Measurements from ENCODE around the gene RTKN.
"Not testable (repeated sequence)": the region's sequence is repeated elsewhere in the genome, so short reads cannot be mapped to it uniquely, and the experiment has no call there.

The RTKN gene

DNA sequence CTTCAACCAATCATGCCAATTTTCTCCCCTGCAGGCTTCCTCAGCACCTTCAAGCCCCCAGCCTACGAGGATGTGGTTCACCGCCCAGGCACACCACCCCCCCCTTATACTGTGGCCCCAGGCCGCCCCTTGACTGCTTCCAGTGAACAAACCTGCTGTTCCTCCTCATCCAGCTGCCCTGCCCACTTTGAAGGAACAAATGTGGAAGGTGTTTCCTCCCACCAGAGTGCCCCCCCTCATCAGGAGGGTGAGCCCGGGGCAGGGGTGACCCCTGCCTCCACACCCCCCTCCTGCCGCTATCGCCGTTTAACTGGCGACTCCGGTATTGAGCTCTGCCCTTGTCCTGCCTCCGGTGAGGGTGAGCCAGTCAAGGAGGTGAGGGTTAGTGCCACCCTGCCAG is 18.4 kb upstream of the RTKN start:
- not testable (repeated sequence) for DNase-seq

DNA sequence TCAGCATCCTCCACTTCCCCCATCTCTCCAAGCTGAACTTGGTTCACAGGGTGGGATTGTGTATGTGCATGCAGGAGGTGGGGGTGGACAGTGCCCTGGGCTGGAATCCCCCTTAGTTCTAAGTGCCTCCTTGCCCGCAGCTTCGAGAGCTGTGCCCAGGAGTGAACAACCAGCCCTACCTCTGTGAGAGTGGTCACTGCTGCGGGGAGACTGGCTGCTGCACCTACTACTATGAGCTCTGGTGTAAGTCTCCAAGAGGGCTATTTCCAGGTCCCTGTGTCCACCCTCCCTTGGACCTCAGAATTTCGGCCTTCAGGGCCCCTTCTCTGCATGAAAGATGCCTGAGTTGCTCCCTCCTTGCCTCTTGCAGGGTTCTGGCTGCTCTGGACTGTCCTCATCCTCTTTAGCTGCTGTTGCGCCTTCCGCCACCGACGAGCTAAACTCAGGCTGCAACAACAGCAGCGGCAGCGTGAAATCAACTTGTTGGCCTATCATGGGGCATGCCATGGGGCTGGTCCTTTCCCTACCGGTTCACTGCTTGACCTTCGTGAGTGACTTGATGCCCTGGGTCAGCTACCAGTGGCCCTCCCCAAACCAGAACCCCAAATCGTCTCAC is 17.9 kb upstream of the RTKN start:
- DNase-seq, result not testable (repeated sequence)

DNA sequence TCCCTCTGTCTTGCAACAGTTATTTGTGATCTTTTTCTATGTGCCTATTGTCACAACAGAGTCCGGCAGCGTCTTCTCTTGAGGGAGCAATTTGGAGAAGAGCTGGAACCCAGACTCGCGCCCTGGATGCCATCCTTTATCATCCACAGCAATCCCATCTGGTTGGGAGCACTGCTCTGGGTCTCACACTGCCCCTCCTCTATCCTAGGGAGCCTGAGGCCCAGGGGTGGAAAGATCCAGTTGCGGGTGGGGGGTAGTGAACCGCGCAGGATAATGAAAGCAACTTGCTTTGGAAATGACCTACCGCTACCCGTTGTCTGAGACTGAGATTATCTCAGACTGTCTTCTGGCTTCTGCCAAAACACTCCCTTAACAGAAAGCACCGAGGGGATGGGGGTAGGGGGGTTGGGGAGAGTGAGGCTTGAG is 17.2 kb upstream of the RTKN start:
- DNase-seq, result no peak

DNA sequence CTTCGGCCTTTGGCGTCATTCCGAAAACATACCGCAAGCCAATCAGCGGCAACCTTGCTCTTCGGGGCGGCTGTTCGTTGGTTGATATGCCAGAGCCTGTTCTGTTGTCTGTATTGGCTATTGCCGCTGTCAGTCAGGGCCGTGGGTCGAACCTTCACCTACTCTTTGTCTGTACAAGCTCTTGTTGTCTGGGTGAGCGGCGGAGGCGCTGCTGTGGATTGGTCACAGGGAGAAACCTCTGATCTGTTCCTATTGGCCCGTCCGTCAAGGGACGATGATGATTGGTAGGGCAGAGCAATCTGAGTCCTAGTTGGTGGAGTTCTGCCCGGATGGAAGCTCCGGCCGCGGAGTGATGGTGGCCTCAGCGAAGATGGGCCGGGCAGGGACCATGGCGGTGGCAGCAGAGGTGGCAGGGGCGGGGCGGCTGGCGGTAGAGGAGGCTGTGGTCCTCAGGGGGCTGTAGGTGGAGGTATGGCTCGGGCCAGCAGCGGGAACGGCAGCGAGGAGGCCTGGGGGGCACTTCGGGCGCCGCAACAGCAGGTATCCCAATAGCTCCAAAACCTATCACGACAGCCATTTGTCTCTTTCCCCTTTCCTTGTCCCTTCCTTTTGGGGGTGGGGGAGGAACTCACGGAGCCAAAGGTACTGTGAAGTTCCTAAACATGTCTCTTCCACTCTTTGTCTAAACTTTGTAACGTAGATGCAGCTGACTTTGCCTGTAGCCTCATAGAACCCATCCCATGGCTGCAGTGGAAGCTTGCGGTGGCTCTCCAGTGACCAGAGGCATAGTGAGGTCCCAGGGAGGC is 16.6 kb upstream of the RTKN start, which contains the start of gene WBP1:
WBP1 (plus strand) TSS at position 307 of the 806 bp plus-strand sequence; CDS start at position 472, 165 bp downstream.
- DNase-seq, result peak; percentile 99

DNA sequence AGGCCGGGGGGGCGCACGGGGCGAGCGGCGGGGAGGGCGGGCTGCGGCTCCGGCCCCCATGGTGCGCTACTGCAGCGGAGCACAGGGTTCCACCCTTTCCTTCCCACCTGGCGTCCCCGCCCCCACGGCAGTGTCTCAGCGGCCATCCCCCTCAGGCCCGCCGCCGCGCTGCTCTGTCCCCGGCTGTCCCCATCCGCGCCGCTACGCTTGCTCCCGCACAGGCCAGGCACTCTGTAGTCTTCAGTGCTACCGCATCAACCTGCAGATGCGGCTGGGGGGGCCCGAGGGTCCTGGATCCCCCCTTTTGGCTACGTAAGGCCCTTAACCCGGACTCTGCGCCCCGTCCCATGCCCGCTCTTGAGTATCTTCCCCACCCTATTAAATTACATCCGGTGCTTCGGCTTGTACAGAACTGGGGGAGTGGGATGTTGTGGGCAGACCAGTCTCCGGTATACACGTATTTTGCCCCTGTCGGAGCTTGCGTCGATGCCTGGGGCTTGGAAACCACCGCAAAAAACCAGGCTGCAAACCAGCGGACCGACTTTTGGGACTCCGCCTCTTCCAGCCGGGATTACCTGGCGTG is 15.9 kb upstream of the RTKN start:
- peak; percentile 72 for DNase-seq

DNA sequence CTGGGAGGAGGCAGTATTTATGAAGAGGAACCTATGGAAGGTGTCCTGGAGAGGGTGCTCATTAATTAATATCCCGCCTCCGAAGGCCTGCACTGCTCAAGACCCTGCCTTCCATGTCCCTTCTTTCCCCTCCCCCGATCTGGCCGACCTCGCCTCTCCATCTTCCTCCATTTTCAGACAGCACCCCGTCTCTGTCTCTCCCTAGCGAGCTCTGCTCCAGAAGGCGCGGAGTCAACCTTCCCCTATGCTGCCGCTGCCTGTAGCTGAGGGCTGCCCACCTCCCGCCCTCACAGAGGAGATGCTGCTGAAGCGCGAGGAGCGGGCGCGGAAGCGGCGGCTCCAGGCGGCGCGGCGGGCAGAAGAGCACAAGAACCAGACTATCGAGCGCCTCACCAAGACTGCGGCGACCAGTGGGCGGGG is 15.4 kb upstream of the RTKN start:
- no peak for DNase-seq

DNA sequence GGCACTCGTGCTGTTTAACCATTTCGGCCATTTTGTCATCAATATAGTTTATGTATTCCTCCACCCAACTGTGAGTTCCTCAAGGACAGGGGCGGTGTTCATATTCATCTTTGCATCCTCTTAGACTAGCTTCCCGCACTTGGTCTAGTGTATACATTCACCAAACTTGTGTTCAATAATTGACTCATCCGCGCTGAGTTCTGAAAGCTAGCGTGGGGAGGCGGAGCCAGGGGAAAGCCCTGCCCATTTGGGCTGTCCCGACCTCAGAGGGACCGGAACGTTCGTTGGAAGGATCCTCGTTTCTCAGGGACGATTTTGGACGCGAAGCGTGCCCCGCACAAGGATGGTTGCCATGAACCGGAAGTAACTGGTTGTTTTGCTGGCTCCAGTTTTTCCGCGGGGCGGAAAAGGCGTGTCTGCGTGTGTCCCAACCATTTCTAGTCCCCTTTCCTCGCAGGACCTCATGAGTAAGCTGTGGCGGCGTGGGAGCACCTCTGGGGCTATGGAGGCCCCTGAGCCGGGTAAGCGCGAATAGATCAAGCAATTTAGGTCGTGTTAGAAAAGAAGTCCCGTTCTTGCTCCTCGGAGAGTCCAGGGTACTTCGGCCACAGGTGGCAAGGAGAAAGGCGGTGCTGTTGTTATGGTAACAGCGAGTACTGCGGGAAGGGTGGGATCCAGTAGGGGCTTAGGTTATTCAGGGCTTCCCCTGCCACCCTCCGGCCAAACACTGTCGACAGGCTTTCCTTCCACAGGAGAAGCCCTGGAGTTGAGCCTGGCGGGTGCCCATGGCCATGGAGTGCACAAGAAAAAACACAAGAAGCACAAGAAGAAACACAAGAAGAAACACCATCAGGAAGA is 13.1 kb upstream of the RTKN start, which contains the start of gene INO80B:
INO80B (plus strand) TSS at position 434 of the 858 bp plus-strand sequence; CDS start at position 464, 30 bp downstream.
- DNase-seq, result peak; percentile 95

DNA sequence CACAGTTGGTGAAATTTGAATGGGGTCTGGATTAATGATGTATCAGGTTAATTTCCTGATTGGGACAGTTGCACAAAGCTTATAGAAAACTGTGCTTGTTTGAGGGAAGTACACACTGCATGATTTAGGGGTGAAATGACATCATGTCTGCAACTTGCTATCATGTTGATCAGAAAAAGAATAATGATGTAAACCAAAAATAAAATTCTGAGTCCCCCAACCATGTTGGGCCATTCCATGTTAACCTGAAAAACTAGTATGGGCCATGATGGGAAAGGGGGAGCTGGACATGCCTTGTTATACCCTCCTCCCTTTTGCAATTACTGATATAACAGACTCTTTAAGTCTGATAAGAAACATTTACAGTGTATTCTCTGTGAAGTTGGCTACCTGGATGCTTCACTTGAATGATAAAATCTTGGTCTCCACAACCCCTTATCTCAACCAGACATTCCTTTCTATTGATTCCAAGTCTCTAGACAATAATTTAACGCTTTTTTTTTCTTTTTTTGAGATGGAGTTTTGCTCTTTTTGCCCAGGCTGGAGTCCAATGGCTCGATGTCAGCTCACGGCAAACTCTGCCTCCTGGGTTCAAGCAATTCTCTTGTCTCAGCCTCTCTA is 8.9 kb upstream of the RTKN start:
- DNase-seq, result no peak

DNA sequence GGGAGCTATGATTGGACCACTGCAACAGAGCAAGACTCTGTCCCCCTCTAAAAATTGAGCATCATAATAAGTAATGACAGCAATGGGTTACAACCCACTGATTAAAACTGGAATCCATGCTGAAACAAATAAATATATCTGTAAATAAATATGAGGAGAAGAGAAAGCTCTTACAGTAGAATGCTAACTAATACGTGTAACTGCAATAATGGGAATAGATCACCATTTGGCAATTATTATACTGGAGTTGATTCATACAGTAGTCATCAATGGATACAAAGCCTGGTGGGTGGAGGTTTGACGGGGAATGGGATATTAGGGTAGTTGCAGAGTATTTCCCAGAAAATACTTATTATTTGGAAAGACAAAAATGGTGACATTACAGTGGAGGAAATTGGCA is 7.0 kb upstream of the RTKN start:
- no peak for DNase-seq

DNA sequence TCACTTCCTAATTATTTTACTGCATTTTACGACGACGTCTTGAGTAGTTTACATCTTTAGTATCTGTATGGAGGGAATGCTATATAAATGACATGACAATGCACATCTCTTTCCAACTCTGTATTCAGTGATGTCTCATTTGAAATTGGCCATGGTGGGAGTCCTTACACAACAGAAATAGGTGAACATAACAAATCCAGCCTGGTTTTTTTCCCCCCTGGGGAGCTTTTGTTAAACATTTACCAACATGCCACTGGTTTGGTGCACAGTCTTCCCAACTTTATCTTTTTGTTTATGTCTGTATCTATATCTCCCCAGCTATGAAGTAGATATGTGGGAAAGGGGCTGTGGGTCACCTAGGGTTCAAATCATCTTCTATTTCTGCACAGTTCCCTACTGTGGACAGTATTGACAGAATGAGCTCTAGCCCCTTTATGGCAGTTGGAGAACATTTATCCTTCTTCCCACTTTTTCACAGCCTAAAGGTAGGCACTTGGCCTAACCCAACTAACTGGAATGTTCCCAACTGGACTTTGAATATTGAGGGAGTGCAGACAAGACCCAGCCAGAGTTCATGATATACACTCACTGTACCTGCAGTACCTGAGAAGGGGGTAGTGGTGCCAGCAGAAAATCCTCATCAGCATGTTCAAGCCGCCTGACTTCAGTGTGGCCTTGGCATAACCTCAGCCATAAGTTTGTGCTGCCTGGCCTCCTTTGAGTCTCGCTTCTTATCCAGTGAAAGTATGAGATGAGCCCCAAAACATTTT is 5.7 kb upstream of the RTKN start:
- no peak for DNase-seq

DNA sequence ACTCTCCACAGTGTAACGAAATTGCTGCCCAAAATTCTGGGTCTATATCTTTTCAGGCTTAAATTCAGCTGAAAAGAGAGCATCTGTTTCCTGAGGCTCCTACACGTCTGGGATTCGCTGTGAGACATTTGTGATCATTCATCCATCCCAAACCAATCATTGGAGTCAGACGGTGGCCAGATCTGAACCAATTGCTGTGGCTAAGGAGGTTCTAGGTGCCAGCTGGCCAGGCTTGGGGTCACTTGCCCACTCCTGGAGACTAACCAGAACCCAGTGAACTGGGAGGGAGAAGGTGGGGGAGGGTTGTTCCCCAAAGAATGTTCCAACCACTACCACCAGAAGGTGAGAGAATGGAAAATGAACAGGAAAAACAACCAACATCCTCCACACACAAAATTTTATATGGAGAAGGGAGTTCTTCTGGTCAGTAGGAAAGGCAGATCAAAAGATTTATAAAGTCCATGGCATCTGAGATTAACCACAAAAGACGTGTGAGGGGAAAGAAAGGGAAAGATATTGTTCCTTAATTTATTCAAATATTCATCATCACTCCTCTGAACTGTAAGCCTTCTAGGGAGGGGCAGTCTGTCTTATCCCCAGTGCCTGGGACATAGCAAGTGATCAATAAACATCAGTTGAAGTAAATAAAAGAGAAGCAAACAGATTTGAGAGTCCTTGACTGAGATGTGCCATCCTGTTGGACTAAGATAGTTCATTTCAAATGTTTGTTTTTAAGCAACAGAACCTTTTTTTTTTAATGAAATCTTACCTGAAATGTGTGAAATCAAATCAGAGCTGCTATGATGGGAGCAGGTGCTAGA is 3.0 kb upstream of the RTKN start:
- no peak for DNase-seq

DNA sequence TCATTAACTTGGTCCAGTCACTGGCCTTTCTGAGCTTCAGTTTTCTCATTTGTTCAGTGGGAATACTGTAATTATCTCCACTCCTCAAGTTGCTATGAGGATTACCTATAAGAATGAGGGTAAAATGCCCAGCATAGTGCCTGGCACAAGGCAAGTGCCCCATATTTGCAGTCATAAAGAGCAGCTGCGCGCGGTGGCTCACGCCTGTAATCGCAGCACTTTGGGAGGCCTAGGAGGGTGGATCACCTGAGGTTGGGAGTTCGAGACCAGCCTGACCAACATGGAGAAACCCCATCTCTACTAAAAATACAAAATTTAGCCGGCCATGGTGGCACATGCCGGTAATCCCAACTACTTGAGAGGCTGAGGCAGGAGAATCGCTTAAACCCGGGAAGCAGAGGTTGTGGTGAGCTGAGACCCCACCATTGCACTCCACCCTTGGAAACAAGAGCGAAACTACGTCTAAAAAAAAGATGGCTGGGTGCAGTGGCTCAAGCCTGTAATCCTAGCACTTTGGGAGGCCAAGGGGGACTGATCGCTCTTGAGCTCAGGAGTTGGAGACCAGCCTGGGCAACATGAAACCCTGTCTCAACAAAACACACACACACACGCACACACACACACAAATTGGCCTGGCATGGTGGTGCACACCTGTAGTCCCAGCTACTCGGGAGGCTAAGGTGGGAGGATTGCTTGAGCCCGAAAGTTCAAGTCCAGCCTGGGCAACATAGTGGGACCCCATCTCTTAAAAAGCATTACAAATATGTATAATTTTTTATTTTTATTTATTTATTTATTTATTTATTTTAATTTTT is 953 bp upstream of the RTKN start:
- not testable (repeated sequence) for DNase-seq

DNA sequence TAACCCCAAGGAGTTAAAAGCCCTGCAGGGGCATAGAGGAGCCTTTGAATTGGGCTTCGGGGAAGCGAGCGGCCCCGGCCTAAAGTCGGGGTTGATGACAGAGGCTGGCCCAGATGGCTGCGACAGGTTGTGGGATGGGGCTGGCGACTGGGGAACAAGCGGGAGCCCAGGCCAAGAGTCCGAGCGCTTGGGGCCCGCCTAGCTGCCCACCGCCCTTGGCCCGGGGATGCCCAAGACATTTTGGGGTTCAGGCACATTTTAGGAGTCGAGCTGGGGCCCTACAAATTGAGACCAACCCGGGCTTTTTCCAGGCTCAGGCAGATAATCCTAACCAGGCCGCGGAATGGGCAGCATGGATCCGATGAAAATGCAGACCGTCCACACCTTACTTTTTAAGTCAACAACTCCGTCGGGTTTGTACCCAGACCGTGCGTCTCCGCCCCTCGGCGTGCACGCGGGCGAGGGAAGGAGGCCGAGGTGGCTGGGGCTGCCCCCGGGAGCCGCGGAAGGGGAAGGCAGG is 507 bp downstream of the RTKN start:
- DNase-seq, result no peak

DNA sequence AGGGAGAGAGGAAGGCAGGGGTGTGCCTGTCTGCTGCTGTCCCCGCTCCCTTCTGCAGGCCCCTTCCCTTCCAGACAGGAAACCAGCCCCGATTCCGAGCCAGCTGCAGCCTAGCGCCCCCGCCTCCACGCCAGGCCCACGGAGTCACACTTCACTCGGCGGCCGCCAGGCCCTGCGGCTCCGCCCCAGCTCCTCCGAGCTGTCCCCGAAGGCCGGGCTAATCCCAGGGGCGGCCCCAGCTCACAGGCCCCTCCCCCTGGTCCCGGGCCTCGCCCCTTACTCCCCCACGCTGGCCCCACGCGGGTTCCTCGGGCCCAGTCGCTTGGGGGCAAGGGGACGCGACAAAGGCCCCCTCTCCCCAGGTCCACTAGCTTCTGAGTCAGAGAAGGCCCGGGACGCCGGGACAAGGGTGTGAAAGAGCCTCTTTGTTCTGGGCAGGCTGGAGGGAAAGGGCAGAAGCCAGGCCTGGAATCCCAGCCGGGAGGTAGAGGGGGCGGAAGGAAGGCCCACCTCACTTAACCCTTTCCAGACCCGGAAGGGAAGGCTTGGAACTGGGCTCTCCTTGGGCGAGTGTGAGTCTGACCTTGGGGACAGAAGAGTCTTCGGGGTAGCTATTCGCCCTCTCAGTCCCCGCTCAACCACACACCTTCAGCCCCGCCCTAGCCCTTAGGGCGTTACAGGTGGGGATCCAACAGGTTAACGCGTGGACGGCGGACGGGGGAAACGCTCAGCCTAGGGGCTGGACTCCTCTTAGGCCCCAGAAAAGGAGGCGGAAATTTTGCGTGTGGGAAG is 1.2 kb downstream of the RTKN start:
- no peak for DNase-seq

DNA sequence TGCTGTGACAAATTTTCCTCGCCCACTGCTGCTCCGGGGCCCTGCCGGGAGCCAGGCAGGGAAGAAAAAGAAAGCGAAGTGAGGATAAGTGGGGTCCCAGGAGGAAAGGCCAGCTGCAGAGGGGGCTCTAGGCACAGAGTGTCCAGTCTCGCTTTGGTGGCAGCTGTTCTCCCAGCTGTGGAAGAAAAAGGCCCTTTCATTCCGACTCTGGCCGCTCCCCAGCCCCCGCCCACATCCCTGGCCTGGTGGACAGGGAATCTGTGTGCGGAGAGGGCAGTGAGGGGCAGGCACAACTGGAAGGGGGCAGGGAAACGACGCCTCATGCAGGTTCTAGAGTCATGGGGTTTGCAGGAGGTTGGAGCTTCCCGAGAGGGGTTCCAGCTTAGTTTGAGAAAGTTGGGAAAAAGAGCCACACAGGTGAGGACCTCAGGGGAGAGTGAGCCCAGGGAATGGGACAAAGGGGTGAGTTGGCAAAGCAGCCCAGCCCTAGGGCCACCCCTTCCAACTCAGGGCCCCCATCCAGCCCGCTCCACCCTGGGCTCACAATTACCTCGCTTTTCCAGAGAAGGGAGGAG is 1.8 kb downstream of the RTKN start:
- DNase-seq, result no peak

DNA sequence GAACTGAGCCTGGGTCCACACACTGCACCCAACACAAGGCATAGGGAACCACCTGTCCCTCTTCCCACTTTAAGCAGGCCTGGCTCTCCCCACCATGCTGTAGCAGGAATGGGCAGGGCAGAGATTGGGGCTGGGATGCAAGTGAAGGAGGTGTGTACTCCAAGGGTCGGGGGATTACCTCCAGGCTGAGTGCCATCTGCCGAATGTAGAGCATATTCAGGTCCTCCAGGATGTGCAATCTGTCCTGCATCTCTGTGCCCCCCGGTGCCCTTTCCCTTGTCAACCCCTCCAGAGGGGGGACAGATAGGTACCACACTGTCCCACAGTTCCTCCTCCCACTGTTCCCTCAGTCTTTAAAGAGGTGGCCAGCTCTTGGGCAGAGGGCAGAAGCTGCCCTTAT is 2.4 kb downstream of the RTKN start:
- DNase-seq, result no peak

DNA sequence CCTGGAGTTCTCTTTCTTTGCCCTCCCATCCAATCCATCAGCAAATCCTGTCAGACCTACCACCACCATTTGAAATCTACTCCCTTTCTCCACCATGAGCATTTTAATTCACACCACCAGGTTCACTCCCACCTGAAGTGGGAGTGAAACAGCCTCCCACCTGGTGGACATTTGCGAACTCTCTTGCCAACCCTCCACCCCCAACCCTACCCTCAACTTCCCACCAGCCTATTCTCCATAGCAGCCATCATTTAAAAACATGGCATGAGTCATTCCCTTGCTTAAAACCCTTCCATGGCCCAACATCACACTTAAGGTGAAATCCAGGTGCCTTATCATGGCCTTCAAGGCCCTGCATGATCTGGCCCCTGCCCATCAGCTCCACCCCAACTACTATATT is 3.5 kb downstream of the RTKN start:
- no peak for DNase-seq

Data from effector CD4-positive, alpha-beta T cell (primary cell).